ENCODE data around the gene TAF8. TPM values are rescaled to one million over a fixed set of nuclear protein-coding genes. Genes with fewer than 3 reads are reported as not detected.

Gene TAF8
- total RNA-seq, 1 experiment from 2014 or later, result 35.5 TPM

DNA sequence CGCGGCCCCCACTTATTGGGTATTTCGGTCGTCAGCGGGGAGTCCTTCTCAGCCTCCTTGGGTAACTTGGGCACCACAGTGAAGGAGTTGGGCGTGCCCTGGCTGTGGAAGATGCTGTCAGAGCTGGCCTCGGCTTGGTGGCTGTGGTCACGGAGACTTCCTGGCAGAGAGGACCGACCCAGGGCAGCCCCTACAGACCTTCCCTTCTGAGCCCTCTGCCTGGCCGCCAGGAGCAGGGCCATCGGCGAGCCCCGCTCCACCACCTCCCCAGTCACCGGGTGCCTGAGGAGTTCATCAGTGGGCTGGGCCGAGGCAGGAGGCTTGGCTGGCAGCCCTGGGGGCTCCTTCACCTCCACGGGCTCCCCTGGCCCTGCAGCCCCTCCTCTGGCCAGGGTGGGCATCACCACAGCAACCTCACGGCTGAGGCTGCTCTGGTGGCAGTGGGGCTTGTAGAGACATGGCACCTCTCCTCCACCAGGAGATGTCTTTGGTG, 54.9 kb downstream of the TAF8 start:
- Histone ChIP-seq H3K36me3 (ENCODE audit: control insufficient read depth, insufficient read depth, low read length) (no peaks in the 10 kb centered on the region), H3K4me1 (ENCODE audit: control insufficient read depth, insufficient read depth, low read length) (peaks cover 2% of the 10 kb centered on the region; the same call in 1 of the 2 replicates), H3K27ac (ENCODE audit: low read length) (no peak overlapping the region), H3K9me3 (ENCODE audit: control insufficient read depth, insufficient read depth, low read depth, low read length) (no peaks in the 10 kb centered on the region), H3K27me3 (ENCODE audit: control insufficient read depth, insufficient read depth, low read length) (no peaks in the 10 kb centered on the region), H3K4me3 (ENCODE audit: low read depth in 2 of 2, low read length in 2 of 2) (no peak overlapping the region)
- no TSS peak for BruUV-seq (replicated peaks)
- DNase-seq (ENCODE audit: low read depth, low spot score), result no peak
- POLR2A ChIA-PET, result no interaction called here
- CTCF ChIA-PET, result no interaction called here
- TF ChIP-seq, protein P1, sequence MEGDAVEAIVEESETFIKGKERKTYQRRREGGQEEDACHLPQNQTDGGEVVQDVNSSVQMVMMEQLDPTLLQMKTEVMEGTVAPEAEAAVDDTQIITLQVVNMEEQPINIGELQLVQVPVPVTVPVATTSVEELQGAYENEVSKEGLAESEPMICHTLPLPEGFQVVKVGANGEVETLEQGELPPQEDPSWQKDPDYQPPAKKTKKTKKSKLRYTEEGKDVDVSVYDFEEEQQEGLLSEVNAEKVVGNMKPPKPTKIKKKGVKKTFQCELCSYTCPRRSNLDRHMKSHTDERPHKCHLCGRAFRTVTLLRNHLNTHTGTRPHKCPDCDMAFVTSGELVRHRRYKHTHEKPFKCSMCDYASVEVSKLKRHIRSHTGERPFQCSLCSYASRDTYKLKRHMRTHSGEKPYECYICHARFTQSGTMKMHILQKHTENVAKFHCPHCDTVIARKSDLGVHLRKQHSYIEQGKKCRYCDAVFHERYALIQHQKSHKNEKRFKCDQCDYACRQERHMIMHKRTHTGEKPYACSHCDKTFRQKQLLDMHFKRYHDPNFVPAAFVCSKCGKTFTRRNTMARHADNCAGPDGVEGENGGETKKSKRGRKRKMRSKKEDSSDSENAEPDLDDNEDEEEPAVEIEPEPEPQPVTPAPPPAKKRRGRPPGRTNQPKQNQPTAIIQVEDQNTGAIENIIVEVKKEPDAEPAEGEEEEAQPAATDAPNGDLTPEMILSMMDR (IDR thresholded peaks at IDR 0.05), result no peak
- no peak for TF ChIP-seq SIN3A (IDR thresholded peaks at IDR 0.05; ENCODE audit: borderline replicate concordance, insufficient read depth, low read depth, low read length)
- no peak for TF ChIP-seq TCF7L2 (IDR thresholded peaks at IDR 0.05; ENCODE audit: low read depth, low read length)
- TF ChIP-seq, protein P2, sequence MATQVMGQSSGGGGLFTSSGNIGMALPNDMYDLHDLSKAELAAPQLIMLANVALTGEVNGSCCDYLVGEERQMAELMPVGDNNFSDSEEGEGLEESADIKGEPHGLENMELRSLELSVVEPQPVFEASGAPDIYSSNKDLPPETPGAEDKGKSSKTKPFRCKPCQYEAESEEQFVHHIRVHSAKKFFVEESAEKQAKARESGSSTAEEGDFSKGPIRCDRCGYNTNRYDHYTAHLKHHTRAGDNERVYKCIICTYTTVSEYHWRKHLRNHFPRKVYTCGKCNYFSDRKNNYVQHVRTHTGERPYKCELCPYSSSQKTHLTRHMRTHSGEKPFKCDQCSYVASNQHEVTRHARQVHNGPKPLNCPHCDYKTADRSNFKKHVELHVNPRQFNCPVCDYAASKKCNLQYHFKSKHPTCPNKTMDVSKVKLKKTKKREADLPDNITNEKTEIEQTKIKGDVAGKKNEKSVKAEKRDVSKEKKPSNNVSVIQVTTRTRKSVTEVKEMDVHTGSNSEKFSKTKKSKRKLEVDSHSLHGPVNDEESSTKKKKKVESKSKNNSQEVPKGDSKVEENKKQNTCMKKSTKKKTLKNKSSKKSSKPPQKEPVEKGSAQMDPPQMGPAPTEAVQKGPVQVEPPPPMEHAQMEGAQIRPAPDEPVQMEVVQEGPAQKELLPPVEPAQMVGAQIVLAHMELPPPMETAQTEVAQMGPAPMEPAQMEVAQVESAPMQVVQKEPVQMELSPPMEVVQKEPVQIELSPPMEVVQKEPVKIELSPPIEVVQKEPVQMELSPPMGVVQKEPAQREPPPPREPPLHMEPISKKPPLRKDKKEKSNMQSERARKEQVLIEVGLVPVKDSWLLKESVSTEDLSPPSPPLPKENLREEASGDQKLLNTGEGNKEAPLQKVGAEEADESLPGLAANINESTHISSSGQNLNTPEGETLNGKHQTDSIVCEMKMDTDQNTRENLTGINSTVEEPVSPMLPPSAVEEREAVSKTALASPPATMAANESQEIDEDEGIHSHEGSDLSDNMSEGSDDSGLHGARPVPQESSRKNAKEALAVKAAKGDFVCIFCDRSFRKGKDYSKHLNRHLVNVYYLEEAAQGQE (IDR thresholded peaks at IDR 0.05; ENCODE audit: insufficient read depth in 1 of 2, low read depth in 2 of 2, low read length in 1 of 2), result no peak
- no peak for TF ChIP-seq POLR2AphosphoS5 (IDR thresholded peaks at IDR 0.05; ENCODE audit: low read depth, low read length)
- intact Hi-C loops (cut with micrococcal nuclease; ENCODE audit: unreplicated experiment), result no loop called here
- in situ Hi-C loops (cut with HindIII; ENCODE audit: low pct_unique_long_range_greater_than_20kb, low sequenced_read_pairs), result no loop called here
- ATAC-seq, result no peak

DNA sequence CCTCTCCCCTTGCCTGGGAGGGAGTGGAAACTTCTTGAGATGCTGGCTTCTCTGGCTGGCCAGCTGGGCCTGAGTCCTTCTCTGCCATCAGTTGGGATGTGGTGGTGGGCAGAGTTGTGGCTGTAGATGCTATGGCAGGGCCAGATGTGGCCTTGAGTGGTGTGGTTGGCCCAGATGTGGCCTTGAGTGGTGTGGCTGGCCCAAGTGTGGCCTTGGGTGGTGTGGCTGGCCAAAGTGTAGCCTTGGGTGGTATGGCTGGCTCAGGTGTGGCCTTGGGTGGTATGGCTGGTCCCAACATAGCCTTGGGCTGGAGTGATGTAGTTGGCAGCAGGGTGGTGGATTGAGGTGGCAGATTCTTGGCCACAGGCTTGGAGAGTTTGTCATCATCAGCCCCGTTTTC, 55.4 kb downstream of the TAF8 start:
- no peaks in the 10 kb centered on the region for H3K9me3 ChIP-seq (ENCODE audit: control insufficient read depth, insufficient read depth, low read depth, low read length)
- no peaks in the 10 kb centered on the region for H3K27me3 ChIP-seq (ENCODE audit: control insufficient read depth, insufficient read depth, low read length)
- no peak overlapping the region for H3K4me3 ChIP-seq (ENCODE audit: low read depth in 2 of 2, low read length in 2 of 2)
- no peak for ATAC-seq
- no peak for TF ChIP-seq POLR2AphosphoS5 (IDR thresholded peaks at IDR 0.05; ENCODE audit: low read depth, low read length)
- TF ChIP-seq, protein P1 (IDR thresholded peaks at IDR 0.05), result no peak
- intact Hi-C loops (cut with micrococcal nuclease; ENCODE audit: unreplicated experiment), result no loop called here
- CTCF ChIA-PET, result interaction anchor here (0.5 to 0.7 kb wide), 2 partner anchors 162 to 422 kb away, joined by 3 read pairs; no protein-coding TSS in a partner anchor
- no TSS peak for BruUV-seq (replicated peaks)
- in situ Hi-C loops (cut with HindIII; ENCODE audit: low pct_unique_long_range_greater_than_20kb, low sequenced_read_pairs), result no loop called here
- no peak for DNase-seq (ENCODE audit: low read depth, low spot score)
- no peak overlapping the region for H3K27ac ChIP-seq (ENCODE audit: low read length)
- no peaks in the 10 kb centered on the region for H3K4me1 ChIP-seq (ENCODE audit: control insufficient read depth, insufficient read depth, low read length)
- no peaks in the 10 kb centered on the region for H3K36me3 ChIP-seq (ENCODE audit: control insufficient read depth, insufficient read depth, low read length)
- POLR2A ChIA-PET, result no interaction called here

Measured in Panc1 (cell line).